Glutamatergic neuron (in vitro differentiated cells): ENCODE results near the gene TMEM59L. TPM values are rescaled to one million over a fixed set of nuclear protein-coding genes. Genes with fewer than 3 reads are reported as not detected.

Source experiments
- DNase-seq: peaks from one replicate; pipeline ENCODE4 v3.0.0; 2022
- H3K27ac Mint-ChIP-seq: one replicate; pipeline ENCODE4 v1.8.0; 2020; ENCODE audit warnings: mild to moderate bottlenecking, mixed read lengths, inconsistent platforms; ENCODE audit not compliant: unreplicated experiment
- H3K27me3 Mint-ChIP-seq: one replicate; pipeline ENCODE4 v1.8.0; 2020; ENCODE audit warnings: mild to moderate bottlenecking, moderate library complexity, mixed read lengths, inconsistent platforms; ENCODE audit not compliant: unreplicated experiment
- H3K36me3 Mint-ChIP-seq: one replicate; pipeline ENCODE4 v1.8.0; 2020; ENCODE audit warnings: mild to moderate bottlenecking, mixed read lengths, inconsistent platforms; ENCODE audit not compliant: unreplicated experiment
- H3K4me1 Mint-ChIP-seq: one replicate; pipeline ENCODE4 v1.8.0; 2020; ENCODE audit warnings: mild to moderate bottlenecking, low read depth, mixed read lengths, inconsistent platforms; ENCODE audit not compliant: unreplicated experiment
- H3K4me3 Mint-ChIP-seq: one replicate; pipeline ENCODE4 v1.8.0; 2020; ENCODE audit warnings: mild to moderate bottlenecking, mixed read lengths, inconsistent platforms; ENCODE audit not compliant: unreplicated experiment
- H3K9me3 Mint-ChIP-seq: one replicate; pipeline ENCODE4 v1.8.0; 2020; ENCODE audit warnings: mild to moderate bottlenecking, moderate library complexity, mixed read lengths, inconsistent platforms; ENCODE audit not compliant: unreplicated experiment
- CTCF ChIP-seq: fragments of 200-600 bp; sonication (generic); IDR thresholded peaks from one replicate; pipeline ENCODE4 v1.5.0; 2021; ENCODE audit not compliant: partially characterized antibody, unreplicated experiment
- total RNA-seq: library from RNA; stranded (reverse); fragmentation: NEBNext Ultra II Directional; extraction: Animal tissue kit (Norgen Biotek cat#: 25700); gene quantifications from one replicate; pipeline ENCODE4 v1.2.1, GENCODE V29; 2021; ENCODE audit not compliant: unreplicated experiment

The TMEM59L gene
- total RNA-seq, 1 donor from 2014 or later, result 92.3 TPM

GRCh38 chr19:18667531-18668251 lies 55.0 kb downstream of the TMEM59L start:
- Mint-ChIP-seq H3K27ac (no peak overlapping the region), H3K4me1 (peaks cover 14% of the 10 kb centered on the region), H3K9me3 (peaks cover 2% of the 10 kb centered on the region), H3K4me3 (no peak overlapping the region), H3K27me3 (peaks cover 3% of the 10 kb centered on the region), H3K36me3 (no peaks in the 10 kb centered on the region)
- no peak for DNase-seq
- no peak for TF ChIP-seq CTCF

GRCh38 chr19:18668252-18668631 lies 55.6 kb downstream of the TMEM59L start:
- H3K27ac Mint-ChIP-seq, result no peak overlapping the region
- DNase-seq, result no peak
- peaks cover 3% of the 10 kb centered on the region for H3K27me3 Mint-ChIP-seq
- peaks cover 11% of the 10 kb centered on the region for H3K4me1 Mint-ChIP-seq
- no peak overlapping the region for H3K4me3 Mint-ChIP-seq
- TF ChIP-seq CTCF, result no peak
- peaks cover 2% of the 10 kb centered on the region for H3K9me3 Mint-ChIP-seq
- H3K36me3 Mint-ChIP-seq, result no peaks in the 10 kb centered on the region

- Mint-ChIP-seq H3K27me3 (peaks cover 3% of the 10 kb centered on the region), H3K4me3 (no peak overlapping the region), H3K36me3 (no peaks in the 10 kb centered on the region), H3K4me1 (peaks cover 8% of the 10 kb centered on the region), H3K9me3 (peaks cover 2% of the 10 kb centered on the region), H3K27ac (no peak overlapping the region)
- DNase-seq, result no peak
- no peak for TF ChIP-seq CTCF
These were observed 56.3 kb downstream of the TMEM59L start for GRCh38 chr19:18668744-18669523.

GRCh38 chr19:18669524-18669817 lies 56.8 kb downstream of the TMEM59L start:
- H3K4me3 Mint-ChIP-seq, result no peak overlapping the region
- no peaks in the 10 kb centered on the region for H3K36me3 Mint-ChIP-seq
- H3K4me1 Mint-ChIP-seq, result peaks cover 8% of the 10 kb centered on the region
- no peak for TF ChIP-seq CTCF
- no peak overlapping the region for H3K27ac Mint-ChIP-seq
- DNase-seq, result no peak
- H3K9me3 Mint-ChIP-seq, result peaks cover 2% of the 10 kb centered on the region
- peaks cover 3% of the 10 kb centered on the region for H3K27me3 Mint-ChIP-seq

GRCh38 chr19:18669883-18670282 lies 57.2 kb downstream of the TMEM59L start:
- Mint-ChIP-seq H3K36me3 (no peaks in the 10 kb centered on the region), H3K27me3 (peaks cover 3% of the 10 kb centered on the region), H3K4me3 (peak overlapping the region; percentile 2), H3K4me1 (peaks cover 8% of the 10 kb centered on the region), H3K27ac (no peak overlapping the region), H3K9me3 (peaks cover 2% of the 10 kb centered on the region)
- no peak for TF ChIP-seq CTCF
- no peak for DNase-seq
